NCI-H345 (cell line): ENCODE results near the gene BEND6.

ENCODE experiments used
- DNase-seq: peaks from one replicate; lab custom pipeline; 2025; lab: John Stamatoyannopoulos, UW

Gene BEND6

DNA sequence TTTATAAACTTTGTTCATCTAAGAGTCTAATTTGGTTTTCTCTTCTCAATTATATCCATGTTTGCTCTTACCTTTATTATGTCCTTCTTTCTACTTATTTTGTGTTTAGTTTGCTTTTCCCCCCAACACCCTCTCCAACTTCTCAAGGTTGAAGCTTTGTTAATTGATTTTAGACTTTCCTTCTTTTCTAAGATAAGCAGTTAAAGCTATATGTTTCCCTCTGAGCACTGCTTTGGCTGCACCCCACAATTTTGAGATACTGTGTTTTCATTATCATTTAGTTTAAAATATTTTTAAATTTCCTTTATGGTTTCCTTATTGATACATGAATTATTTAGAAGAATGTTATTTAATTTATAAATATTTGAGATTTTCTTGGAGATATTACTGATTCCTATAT, 13.9 kb upstream of the BEND6 start:
- no peak for DNase-seq

DNA sequence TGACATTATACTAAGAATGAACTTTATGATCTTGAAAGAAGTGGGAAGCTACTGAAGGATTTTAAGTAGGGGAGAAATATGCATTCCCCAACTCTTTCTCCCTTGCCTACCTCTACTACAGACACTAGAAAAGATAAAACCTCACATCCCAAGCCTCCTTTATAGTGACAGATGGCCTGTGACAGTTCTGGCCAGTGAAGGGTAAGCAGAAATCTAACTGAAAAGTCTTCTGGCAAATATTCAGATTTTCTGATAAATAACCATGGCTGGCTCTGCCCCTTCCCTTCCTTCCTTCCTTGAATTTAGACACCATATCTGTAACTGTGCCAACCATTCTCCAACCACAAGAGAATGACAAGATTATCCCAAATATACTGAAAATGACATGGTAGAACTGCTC, 10.2 kb upstream of the BEND6 start:
- no peak for DNase-seq

DNA sequence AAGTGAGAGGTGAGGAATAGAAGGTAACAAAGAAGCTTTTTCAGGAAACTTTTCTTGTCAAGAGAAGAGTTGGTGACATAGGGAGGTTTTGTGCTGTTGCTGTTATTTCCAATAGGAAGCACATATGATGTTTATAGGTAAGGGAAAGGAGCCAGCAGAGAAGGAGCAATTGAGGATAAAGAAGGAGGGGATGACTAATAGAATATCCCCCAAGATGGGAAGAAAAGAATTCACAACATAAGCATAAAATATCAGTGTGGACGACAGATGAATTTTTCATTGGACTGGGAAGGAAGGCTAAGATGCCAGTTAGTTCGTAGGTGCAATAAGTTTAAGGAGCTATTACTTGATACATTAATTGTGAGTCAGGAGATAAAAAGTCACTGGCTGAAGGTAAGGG, 8.5 kb upstream of the BEND6 start:
- no peak for DNase-seq

DNA sequence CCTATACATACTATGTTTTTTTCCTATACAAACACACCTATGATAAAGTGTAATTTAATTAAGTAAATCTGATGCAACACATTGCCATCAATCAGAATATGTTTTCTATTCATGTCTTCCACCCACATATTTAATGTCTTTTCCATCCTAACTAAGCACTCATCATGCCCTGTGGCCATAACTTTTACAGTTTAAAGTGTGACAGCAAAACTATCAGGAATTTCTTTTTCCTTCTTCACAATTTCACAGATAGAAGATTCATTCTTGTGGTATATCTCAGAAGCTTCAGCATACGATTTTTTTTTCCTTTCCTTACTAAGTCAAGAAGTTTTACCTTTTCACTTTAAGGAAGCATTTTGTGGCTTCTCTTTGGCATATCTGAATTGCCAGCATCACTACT, 7.0 kb upstream of the BEND6 start:
- DNase-seq, result no peak

DNA sequence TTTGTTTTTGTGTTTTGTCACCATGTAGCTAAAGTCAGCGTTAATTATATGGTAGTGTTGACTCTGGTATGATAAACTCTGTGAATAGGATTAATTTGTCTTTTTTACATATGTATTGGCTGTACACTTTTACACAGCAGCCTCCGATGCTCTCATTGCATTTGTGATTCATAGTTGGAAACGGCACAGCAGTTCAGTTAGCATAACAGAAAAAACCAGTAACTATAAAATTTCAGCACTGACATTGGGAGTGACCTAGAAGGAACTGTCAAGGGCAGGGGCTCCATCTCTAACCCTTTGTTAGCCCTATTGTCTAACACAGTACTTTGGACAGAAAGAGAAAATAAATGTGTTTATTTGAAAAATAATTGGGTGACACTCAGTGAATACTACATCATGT, 5.6 kb upstream of the BEND6 start:
- no peak for DNase-seq

DNA sequence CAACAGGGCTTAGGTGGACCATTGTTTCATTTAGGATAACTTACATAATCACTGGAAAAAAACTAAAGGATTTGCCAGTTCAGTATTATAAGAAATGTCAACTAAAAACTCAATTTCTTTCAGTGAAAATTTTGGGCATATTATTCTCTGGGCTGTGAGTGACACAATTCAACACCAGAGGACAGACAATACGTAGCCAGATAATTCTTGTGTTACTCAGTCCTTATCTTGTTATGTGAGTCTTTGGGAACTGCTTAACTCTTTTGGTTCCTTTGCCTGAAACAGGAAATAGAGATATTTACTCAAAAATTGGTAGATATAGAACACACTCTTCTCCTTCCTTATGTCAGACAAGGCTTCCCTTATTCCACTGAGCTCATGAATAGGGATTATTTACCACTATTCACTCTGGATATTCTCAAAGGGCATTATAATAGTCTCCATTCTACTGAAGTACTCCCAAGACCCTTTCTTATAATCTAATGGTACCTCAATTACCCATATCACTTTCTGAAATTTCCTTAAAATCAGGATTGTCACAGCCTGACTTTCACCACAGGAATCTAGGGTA, 4.9 kb upstream of the BEND6 start:
- no peak for DNase-seq

DNA sequence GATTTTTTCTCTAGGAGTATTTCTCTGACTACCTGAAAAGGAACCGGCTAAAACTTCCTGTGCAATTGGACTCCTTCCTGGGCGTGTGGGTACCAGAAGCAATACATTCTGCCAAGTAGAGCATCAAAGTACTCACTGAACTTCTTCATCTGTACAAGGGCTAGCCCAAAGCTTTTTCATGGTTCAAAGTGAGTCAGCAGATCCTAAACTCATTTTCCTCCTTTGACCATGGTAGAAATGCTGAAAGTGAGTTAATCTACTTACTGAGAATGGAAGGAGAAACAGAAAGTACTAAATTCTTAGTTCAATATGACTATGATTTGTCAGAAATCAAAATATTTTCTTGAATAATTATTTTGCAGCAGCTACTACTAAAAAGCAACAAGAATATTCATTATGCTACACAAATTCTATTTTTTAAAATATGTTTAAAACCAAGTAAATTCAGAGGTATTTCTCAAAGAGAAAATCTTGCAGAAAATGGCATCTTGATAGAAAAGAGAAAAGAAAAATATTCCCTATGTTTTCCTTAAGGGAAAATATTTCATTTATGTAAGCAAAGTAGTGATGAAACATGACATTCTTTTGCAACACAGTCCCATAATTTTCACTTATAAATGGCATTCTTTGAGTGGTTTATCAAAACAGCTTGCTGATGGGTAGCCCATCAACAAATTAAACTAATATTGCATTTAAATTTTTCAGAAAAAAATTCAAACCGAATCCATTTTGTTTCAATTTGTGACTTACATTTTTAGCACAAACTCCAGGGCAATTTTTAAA, 3.7 kb upstream of the BEND6 start:
- DNase-seq, result no peak

DNA sequence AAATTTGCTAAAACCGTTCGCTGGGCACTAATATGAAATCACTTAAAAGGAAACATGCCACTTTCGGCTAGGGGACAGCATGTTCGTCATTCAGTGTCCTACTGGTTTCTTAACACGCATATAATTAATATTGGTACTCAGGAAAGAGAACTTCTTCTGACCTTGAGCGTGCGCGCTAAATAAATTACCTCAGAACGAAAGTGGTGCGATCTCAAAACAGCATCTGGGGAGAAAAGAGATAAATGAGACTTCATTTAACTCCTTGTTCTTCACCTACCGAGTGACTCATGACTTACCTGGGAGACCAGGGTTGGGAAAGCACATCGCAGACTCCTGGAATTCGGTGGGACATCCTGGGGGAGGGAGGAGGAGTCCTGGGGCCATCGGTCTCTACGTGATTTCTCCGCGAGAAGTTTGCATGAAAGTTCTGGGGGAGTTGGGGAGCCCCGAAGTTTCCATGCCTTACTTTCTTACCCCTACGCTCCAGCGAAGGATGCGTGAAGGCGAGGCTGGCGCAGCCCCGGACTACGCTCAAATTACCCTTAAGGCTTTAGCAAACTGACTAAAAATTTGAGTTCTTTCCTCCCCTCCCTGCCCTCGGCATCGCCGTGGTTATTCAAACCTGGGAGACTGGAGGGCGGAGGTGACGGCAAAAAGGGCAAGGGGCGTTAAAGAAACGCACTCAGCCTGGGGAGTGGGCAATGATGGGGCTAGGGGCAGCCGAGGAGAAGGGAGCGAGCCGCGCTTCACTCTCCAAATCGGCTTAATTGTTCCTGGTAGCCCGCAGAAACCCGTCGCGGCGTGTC, 1.1 kb upstream of the BEND6 start:
- DNase-seq, result no peak

DNA sequence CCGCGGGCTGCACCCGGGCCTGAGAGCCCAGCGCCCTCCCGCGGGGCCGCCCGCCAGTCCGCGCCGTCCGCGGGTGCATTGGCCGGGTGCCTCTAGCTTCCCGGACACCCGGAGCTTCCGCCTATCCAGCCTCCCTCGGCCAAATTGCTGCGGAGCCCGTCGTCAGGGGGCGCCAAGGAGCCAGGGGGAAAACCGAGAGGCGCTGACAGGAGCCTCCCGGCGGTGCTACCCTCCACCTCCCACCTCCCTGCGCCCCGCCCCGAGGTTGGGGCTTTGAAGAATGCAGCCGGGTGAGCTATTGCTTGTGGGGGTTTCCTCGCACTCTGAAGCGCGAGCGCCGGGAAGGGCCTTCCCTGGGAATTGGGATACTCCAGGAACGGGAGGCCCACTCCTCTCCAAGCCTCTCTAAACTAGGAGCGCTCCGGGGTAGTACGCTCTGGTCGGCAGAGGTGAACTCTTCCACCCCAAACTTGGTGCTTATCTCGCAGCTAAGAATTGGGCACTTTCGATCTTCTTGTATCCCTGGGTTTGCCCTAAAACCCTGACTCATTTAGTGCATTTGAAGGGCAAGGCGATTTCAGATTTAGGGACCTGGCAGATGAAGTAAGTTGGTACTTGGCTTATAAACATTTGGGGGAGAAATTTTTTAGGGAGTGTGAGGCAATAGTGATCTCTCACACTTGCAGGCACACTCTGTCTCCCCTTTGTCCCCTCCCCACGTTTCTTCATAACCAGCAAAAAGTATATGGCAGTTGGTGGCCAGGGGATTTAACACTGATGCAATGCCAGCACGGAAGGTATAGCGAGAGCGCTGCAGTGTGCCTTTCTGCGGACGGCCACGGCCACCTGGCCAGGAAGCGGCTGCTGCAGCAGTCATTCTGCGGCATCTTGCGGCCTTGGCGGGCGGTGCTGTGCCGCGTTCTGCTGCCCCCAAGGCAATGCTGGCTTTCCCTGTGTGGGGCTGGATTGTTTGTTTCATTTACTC, 556 bp downstream of the BEND6 start:
- peak; percentile 86 for DNase-seq

DNA sequence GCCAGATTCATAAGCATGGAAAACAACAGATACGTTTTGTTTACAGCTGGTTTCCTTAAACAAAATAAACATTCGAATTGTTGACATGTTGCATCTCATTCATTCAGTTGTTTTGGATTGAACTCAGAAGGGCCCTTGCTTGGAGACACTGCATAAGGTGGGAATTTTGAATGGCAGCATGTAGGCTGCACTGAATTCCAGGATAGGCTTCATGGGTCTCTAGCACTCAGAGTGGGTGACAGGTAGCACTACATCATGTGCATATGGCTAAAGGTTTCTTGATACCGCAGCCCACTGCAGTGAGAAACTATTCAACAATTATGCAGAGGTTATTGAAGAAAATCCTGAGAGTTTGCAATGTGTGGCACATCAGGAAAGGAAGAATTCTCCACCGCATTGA, 1.6 kb downstream of the BEND6 start:
- DNase-seq, result no peak

DNA sequence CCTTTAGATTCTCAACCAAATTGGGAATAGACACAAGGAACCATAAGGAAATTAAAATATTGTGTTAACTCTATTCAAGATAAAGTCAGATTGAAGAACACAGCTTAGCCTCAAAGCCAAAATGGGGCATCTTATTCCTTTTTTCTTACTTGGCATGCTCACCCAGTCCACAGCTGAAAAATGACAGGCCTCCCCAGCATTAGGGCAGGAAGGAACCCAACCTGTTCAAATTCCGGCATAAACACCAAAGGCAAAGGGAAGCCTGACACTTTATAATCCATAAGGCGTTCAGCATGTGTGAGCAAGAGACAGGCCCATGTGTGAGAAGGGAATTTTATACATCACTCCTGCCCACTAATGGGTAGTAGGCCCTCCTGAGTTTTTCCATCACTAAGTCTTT, 2.9 kb downstream of the BEND6 start:
- no peak for DNase-seq

DNA sequence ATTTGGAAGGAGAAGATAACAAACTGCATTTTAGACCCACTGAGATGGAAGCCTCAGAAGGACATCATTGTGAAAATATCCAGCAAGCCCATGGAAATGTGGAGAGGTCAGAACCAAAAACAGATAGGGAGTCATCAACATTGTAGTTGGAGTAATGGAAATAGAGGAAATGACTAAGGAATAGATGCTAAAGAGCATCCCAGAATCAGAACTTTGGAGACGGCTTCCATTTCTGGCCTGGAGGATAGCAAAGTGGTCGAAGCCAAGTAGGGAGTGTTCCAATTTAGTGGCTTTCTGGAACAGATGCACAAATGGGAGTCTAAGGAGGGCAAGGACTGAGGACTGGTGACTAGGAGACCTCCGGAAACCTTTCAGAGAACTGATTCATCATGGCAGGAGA, 3.6 kb downstream of the BEND6 start:
- DNase-seq, result no peak

DNA sequence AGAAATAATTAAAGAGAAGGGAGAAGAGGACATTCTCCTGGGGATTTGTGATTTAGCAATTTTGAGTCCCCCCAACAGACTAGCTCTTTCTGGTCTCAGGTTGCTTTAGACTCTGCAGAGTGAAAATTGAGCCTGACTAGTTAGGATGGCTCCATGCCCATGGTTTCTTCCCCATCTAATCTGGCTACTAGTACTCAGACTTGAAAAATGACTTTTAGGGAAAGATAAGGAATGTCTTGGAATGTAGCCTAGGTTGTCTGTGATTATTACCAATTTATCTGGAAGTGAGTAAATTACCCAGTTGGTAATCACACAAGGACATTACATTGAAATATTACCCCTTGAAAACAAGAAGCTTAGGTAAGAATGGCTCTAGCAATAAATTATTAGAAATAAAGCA, 4.2 kb downstream of the BEND6 start:
- DNase-seq, result no peak

DNA sequence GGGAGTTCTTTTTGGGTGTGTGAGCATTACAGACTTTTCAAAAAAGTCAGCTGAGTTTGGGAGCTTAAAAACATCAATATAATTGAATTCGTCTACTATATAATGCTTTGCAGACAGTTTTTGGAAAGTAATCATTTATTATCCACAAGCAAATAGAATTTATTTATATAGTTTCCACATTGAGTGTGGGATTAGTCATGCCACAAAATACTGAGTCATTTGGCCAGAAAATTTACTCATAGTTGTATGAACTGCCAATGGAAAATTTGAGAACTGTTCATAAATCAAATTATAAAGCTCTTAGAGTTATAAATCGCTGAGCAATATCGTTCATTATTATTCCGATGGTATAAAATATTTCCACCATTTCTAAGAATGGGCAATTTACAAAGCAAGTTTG, 5.0 kb downstream of the BEND6 start:
- no peak for DNase-seq

DNA sequence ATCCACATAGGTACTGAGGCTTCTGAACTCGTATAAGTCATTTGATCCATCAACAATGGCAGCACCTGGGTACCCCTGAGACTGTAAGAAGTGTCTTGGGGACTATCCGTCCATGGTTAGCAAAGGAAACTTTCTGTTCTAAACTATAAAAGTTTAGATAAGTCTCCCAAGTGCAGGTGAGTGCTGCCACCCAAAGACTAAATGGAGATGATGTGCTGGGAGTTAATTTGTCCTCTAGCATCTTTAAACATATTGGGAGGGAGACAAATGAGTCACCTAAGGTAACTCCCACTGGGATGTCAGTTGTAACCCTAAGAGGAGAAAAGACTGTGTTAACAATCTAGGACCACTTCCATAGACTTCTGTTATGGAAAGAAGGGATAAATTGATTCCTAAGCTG, 6.2 kb downstream of the BEND6 start:
- no peak for DNase-seq

DNA sequence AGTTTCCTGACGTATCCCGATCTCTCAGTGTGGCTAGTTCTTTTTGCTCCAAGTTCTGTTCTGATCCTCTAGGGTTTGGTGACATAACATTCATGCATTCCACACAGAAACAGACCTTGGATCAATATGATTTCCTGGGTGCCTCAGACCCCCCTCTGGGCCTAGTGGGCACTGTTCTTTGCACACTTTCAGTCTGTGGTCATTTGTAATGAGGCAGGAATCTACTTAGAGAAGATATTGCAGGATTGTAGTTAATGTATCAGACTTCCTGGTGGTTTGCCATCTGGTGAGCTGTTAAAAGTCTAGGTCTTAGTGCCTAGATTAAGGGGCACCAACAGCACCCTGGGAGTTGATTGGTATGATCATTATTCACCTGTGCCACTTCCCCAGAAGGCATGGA, 7.5 kb downstream of the BEND6 start:
- no peak for DNase-seq

DNA sequence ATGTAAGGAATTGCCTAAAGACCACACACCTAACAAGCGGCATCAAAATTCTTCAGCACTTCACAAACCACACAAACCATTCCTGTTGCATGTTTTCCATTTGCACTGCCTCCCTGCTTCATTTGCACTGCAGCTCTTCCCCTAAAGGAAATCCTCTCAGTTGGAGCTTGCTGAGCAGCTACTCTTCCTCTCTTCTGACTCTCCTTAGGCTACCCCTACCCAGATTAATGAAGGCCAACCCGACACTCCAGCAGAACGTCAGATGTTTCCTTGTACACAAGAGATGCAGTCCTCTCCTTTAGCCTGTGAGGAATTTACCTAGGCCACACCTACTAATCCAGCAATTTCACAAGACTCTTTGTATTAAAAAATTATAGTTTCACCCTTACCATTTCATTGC, 8.1 kb downstream of the BEND6 start:
- DNase-seq, result no peak

DNA sequence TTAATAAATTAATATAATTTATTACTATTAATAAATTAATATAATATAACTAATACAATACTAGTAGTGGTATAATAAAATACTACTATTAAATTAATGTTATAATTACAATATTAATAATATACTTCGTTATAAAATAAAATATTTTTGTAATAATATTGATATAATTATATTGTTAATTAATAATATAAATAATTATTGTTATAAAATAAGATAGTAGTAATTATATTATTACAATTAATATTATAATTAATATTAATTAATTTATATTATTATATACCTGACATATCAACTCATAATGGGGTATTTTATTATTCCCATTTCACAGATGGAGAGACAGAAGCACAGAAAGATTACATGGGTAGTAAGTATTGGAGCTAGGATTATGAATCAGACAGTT, 8.9 kb downstream of the BEND6 start:
- DNase-seq, result no peak

DNA sequence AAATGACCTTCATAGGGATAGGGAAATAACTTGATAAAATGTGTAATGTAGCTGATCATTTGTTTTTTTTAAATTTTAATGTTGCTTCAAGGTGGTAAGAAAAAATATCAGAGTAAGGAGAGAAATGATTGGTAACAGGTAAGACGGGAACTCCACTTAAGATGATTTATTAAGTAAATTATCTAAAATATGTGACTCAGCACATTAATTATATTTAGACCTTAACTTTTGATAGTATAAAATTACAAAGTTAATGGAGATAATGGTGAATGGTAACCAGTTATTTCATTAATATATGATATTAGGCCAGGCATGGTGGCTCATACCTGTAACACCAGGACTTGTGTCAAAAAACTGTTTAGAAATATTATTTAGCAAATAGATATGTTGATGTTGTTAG, 10.2 kb downstream of the BEND6 start:
- DNase-seq, result no peak

DNA sequence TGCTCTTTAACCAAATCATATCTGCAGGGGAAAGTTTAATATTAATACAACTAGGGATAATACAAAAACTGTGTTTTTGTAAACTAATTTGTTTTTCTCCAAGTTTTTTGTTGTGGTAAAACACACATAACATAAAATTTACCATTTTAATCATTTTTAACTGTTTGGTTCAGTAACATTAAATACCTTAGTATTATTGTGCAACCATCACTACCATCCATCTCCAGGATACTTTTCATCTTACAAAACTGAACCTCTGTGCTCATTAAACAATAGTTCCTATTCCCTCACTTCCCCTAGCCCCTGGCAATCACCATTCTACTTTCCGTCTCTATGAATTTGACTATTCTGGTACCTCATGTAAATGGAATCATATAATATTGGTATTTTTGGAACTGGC, 15.9 kb downstream of the BEND6 start:
- DNase-seq, result no peak

DNA sequence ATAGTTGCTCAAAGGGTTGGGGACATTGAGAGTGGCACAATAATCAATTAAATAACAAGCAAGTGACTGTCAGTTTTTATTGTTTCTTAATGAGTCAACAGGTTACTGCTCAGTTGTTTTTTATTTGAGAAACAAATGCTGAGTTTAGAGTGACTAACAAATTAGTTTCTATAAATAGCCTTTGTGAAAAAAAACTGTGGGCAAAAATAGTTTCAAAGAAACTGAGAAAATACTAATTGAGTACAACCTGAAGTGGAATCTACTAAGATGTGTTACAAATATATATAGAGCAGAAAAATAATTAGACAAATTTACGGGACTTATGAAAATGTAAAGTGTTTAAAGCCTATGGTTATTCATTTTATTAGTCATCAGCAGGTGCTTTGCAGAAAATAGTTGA, 22.3 kb downstream of the BEND6 start:
- DNase-seq, result no peak

DNA sequence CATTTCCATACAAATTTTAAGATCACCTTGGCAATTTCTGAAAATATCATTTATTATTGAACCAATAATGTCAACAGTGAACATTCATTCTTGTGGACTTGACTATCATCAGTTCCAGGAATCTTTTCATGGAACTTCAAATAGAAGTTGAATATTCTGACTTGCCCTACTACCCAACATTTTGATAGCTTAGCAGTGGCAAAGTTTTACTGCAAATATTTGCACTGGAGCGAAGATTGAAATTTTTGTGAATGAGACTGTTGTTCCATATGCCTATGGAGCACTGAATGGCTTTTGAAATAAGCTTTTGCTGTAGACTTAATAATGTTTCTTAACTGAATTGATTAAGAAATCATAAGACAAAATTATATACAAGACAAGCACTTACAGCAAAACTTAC, 23.6 kb downstream of the BEND6 start:
- no peak for DNase-seq
